WTC11 (cell line): ENCODE results near the gene SDR9C7. TPM values are rescaled to one million over a fixed set of nuclear protein-coding genes. Genes with fewer than 3 reads are reported as not detected.

Experiments used
- ATAC-seq: fragments of 200-7000 bp; cut with Tn5 transposase; 2 replicates; pipeline ENCODE4 v1.10.0; 2021; ENCODE audit warnings: mild to moderate bottlenecking, moderate library complexity
- CTCF ChIA-PET: fragments of 300-600 bp; sonication (Branson Sonifier 250); formaldehyde crosslinking; loops from one replicate; lab custom pipeline; 2021; ENCODE audit warnings: antibody characterized with exemption; lab: Charles Lee
- POLR2A ChIA-PET: fragments of 350-600 bp; sonication (Branson Sonifier 250); formaldehyde crosslinking; loops from one replicate; lab custom pipeline; 2021; ENCODE audit warnings: antibody characterized with exemption; lab: Charles Lee
- DNase-seq: peaks from one replicate; pipeline ENCODE4 v3.0.0; 2021; ENCODE audit warnings: low spot score
- H3K27ac Mint-ChIP-seq: 2 replicates; pipeline ENCODE4 v1.8.0; 2021; ENCODE audit warnings: mixed read lengths
- H3K27me3 Mint-ChIP-seq: 2 replicates; pipeline ENCODE4 v1.8.0; 2021; ENCODE audit warnings: low read depth, mild to moderate bottlenecking, moderate library complexity, mixed read lengths
- H3K36me3 Mint-ChIP-seq: 2 replicates; pipeline ENCODE4 v1.8.0; 2021; ENCODE audit warnings: mixed read lengths
- H3K4me1 Mint-ChIP-seq: 2 replicates; pipeline ENCODE4 v1.8.0; 2022; ENCODE audit warnings: mixed read lengths
- H3K4me3 Mint-ChIP-seq: 2 replicates; pipeline ENCODE4 v1.8.0; 2021; ENCODE audit warnings: mild to moderate bottlenecking, moderate library complexity, mixed read lengths
- H3K9me3 Mint-ChIP-seq: 2 replicates; pipeline ENCODE4 v1.8.0; 2021; ENCODE audit warnings: mixed read lengths
- ARID4B ChIP-seq: sonication (generic); formaldehyde crosslinking; IDR thresholded peaks from 2 replicates; pipeline ENCODE4 v1.8.0; 2023; ENCODE audit warnings: missing genetic modification reagents, mild to moderate bottlenecking, borderline replicate concordance
- CDX4 ChIP-seq: fragments of 250-450 bp; sonication (Bioruptor Pico); IDR thresholded peaks from 2 replicates; pipeline ENCODE4 v1.9.0; 2021; ENCODE audit warnings: moderate library complexity, mild to moderate bottlenecking, inconsistent platforms, borderline replicate concordance
- ERG ChIP-seq: fragments of 250-450 bp; sonication (Bioruptor Pico); IDR thresholded peaks from 2 replicates; pipeline ENCODE4 v1.8.0; 2021; ENCODE audit warnings: mild to moderate bottlenecking
- ETV6 ChIP-seq: sonication (generic); formaldehyde crosslinking; IDR thresholded peaks from 2 replicates; pipeline ENCODE4 v1.8.1; 2022; ENCODE audit warnings: mild to moderate bottlenecking, missing genetic modification reagents
- FOXK1 ChIP-seq: sonication (generic); formaldehyde crosslinking; IDR thresholded peaks from 2 replicates; pipeline ENCODE4 v1.8.0; 2022; ENCODE audit warnings: mild to moderate bottlenecking, moderate library complexity, missing genetic modification reagents
- FOXP4 ChIP-seq: sonication (generic); formaldehyde crosslinking; IDR thresholded peaks from 2 replicates; pipeline ENCODE4 v1.8.0; 2022; ENCODE audit warnings: mild to moderate bottlenecking, missing genetic modification reagents
- GABPB1 ChIP-seq: sonication (generic); formaldehyde crosslinking; IDR thresholded peaks from 2 replicates; pipeline ENCODE4 v1.8.1; 2023; ENCODE audit warnings: mild to moderate bottlenecking, missing genetic modification reagents
- MXD4 ChIP-seq: fragments of 250-450 bp; sonication (Bioruptor Pico); IDR thresholded peaks from 2 replicates; pipeline ENCODE4 v1.8.0; 2021; ENCODE audit warnings: mild to moderate bottlenecking, moderate library complexity, borderline replicate concordance
- MYBL2 ChIP-seq: sonication (generic); formaldehyde crosslinking; IDR thresholded peaks from 2 replicates; pipeline ENCODE4 v1.8.1; 2023; ENCODE audit warnings: mild to moderate bottlenecking, moderate library complexity, missing genetic modification reagents
- PRDM15 ChIP-seq: sonication (generic); formaldehyde crosslinking; IDR thresholded peaks from 2 replicates; pipeline ENCODE4 v1.8.0; 2022; ENCODE audit warnings: missing genetic modification reagents
- SP1 ChIP-seq: sonication (generic); formaldehyde crosslinking; conservative IDR thresholded peaks from 2 replicates; pipeline ENCODE4 v1.8.1; 2022; ENCODE audit warnings: missing genetic modification reagents
- ZBTB43 ChIP-seq: sonication (generic); formaldehyde crosslinking; IDR thresholded peaks from 2 replicates; pipeline ENCODE4 v1.8.1; 2023; ENCODE audit warnings: mild to moderate bottlenecking, missing genetic modification reagents
- ZNF232 ChIP-seq: sonication (generic); formaldehyde crosslinking; IDR thresholded peaks from 2 replicates; pipeline ENCODE4 v1.8.0; 2022; ENCODE audit warnings: mild to moderate bottlenecking, missing genetic modification reagents
- ZNF671 ChIP-seq: fragments of 250-450 bp; sonication (Bioruptor Pico); IDR thresholded peaks from 2 replicates; pipeline ENCODE4 v1.8.0; 2021; ENCODE audit warnings: mild to moderate bottlenecking
- total RNA-seq: library from RNA; stranded (reverse); gene quantifications from 3 replicates; pipeline ENCODE4 v1.2.3, GENCODE V29; 2021

The SDR9C7 gene
- total RNA-seq, 1 experiment from 2014 or later: not detected

GRCh38 chr12:56886319-56886718 is 47.9 kb downstream of the SDR9C7 start:
- H3K4me1 Mint-ChIP-seq: no peaks in the 10 kb centered on the region
- H3K4me3 Mint-ChIP-seq: no peak overlapping the region
- ATAC-seq (no peak), DNase-seq (no peak)
- CTCF ChIA-PET: no interaction called here
- TF ChIP-seq MXD4 (CRISPR knock-in tag) (no peak), CDX4 (CRISPR knock-in tag) (no peak), ERG (CRISPR knock-in tag) (no peak), GABPB1 (CRISPR knock-in tag) (no peak), FOXP4 (no peak), SP1 (no peak), ETV6 (no peak), ZNF671 (CRISPR knock-in tag) (no peak), FOXK1 (CRISPR knock-in tag) (no peak), PRDM15 (CRISPR knock-in tag) (no peak), ZBTB43 (CRISPR knock-in tag) (no peak), ZNF232 (no peak), ARID4B (CRISPR knock-in tag) (no peak), MYBL2 (CRISPR knock-in tag) (no peak)
- peaks cover 41% of the 10 kb centered on the region for H3K36me3 Mint-ChIP-seq
- H3K27ac Mint-ChIP-seq: no peak overlapping the region
- POLR2A ChIA-PET: no interaction called here
- H3K27me3 Mint-ChIP-seq: peaks cover 46% of the 10 kb centered on the region
- peaks cover 82% of the 10 kb centered on the region for H3K9me3 Mint-ChIP-seq
